ENCODE measurements around the gene TUBB4A. TPM values are rescaled to one million over a fixed set of nuclear protein-coding genes. Genes with fewer than 3 reads are reported as not detected.
A peak's percentile ranks its signal among the peaks of the same experiment; 100 is the strongest.

Gene TUBB4A
- total RNA-seq, 1 experiment from 2014 or later = 4.4 TPM

DNA sequence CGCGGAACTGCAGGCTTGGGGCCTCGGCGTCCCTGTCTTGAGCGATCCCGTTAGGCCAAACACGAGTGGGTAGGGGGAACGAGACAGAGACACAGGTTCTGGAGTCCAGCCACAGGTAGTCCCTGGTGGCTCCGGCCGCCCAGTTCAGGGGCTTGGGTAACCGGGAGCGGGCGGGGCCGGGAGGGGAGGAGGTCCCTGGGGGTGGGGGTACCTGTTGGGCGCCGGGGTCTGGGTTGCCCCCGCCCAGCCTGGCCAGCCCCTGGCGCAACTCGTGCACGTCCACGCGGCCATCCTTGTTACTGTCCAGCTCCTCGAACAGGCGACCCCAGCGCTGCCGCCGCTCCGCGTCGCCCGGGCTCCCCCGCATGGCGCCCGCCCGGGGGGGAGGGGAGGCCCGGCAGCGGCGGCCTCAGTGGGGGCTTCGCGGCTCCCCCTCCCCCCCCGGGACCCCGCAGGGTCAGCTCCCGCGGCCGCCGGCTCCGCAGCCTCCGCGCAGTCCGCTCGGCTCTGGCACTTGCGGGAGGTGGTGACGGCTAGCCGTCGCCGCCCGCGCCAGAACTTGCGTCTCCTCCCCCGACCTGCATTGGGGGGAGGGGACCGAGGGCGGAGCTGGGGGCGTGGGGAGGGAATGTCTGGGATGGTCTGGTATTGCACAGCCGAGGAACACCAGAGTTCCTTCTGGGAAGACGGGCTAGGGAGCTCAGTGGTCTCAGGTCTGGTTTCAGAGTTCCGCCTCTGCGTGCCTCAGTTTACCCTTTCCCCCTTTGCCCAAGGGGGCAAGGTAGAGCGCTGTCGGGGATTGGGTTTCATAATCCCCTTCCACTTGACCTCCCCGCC lies 42.6 kb downstream of the TUBB4A start, which contains the start of gene SLC25A23:
TSS of gene SLC25A23 (minus strand) at position 531 of the 837 bp plus-strand sequence. CDS start at position 367, 164 bp downstream.
- H3K27ac ChIP-seq (ENCODE audit: low read length) = 0 out of 2 replicates have a peak within 1 kb of the TSS, but pooled peaks have one; percentile 23
- intact Hi-C loops (cut with micrococcal nuclease; ENCODE audit: unreplicated experiment) (no loop called here), in situ Hi-C loops (cut with HindIII; ENCODE audit: low pct_unique_long_range_greater_than_20kb, low sequenced_read_pairs) (no loop called here)
- ATAC-seq (peak; percentile 88), DNase-seq (ENCODE audit: low read depth, low spot score) (peak; percentile 17)
- TF ChIP-seq TCF7L2 (IDR thresholded peaks at IDR 0.05; ENCODE audit: low read depth, low read length) = no peak
- TF ChIP-seq POLR2AphosphoS5 (IDR thresholded peaks at IDR 0.05; ENCODE audit: low read depth, low read length) = no peak
- TF ChIP-seq, protein P1, sequence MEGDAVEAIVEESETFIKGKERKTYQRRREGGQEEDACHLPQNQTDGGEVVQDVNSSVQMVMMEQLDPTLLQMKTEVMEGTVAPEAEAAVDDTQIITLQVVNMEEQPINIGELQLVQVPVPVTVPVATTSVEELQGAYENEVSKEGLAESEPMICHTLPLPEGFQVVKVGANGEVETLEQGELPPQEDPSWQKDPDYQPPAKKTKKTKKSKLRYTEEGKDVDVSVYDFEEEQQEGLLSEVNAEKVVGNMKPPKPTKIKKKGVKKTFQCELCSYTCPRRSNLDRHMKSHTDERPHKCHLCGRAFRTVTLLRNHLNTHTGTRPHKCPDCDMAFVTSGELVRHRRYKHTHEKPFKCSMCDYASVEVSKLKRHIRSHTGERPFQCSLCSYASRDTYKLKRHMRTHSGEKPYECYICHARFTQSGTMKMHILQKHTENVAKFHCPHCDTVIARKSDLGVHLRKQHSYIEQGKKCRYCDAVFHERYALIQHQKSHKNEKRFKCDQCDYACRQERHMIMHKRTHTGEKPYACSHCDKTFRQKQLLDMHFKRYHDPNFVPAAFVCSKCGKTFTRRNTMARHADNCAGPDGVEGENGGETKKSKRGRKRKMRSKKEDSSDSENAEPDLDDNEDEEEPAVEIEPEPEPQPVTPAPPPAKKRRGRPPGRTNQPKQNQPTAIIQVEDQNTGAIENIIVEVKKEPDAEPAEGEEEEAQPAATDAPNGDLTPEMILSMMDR (IDR thresholded peaks at IDR 0.05) = no peak
- no peak for TF ChIP-seq SIN3A (IDR thresholded peaks at IDR 0.05; ENCODE audit: borderline replicate concordance, insufficient read depth, low read depth, low read length)
- TF ChIP-seq, protein P2, sequence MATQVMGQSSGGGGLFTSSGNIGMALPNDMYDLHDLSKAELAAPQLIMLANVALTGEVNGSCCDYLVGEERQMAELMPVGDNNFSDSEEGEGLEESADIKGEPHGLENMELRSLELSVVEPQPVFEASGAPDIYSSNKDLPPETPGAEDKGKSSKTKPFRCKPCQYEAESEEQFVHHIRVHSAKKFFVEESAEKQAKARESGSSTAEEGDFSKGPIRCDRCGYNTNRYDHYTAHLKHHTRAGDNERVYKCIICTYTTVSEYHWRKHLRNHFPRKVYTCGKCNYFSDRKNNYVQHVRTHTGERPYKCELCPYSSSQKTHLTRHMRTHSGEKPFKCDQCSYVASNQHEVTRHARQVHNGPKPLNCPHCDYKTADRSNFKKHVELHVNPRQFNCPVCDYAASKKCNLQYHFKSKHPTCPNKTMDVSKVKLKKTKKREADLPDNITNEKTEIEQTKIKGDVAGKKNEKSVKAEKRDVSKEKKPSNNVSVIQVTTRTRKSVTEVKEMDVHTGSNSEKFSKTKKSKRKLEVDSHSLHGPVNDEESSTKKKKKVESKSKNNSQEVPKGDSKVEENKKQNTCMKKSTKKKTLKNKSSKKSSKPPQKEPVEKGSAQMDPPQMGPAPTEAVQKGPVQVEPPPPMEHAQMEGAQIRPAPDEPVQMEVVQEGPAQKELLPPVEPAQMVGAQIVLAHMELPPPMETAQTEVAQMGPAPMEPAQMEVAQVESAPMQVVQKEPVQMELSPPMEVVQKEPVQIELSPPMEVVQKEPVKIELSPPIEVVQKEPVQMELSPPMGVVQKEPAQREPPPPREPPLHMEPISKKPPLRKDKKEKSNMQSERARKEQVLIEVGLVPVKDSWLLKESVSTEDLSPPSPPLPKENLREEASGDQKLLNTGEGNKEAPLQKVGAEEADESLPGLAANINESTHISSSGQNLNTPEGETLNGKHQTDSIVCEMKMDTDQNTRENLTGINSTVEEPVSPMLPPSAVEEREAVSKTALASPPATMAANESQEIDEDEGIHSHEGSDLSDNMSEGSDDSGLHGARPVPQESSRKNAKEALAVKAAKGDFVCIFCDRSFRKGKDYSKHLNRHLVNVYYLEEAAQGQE (IDR thresholded peaks at IDR 0.05; ENCODE audit: insufficient read depth in 1 of 2, low read depth in 2 of 2, low read length in 1 of 2) = no peak
- peaks cover 3% of the 10 kb centered on the region for H3K4me1 ChIP-seq (ENCODE audit: control insufficient read depth, insufficient read depth, low read length)
- CTCF ChIA-PET = interaction anchor here (0.9 kb wide), 1 partner anchor 42 kb away, joined by 3 read pairs; no protein-coding TSS in a partner anchor
- H3K4me3 ChIP-seq (ENCODE audit: low read depth in 2 of 2, low read length in 2 of 2) = peak within 1 kb of the TSS; percentile 63 to 81
- no peaks in the 10 kb centered on the region for H3K9me3 ChIP-seq (ENCODE audit: control insufficient read depth, insufficient read depth, low read depth, low read length)
- no peaks in the 10 kb centered on the region for H3K27me3 ChIP-seq (ENCODE audit: control insufficient read depth, insufficient read depth, low read length)
- POLR2A ChIA-PET = no interaction called here
- BruUV-seq (replicated peaks) = no TSS peak
- peaks cover 4% of the 10 kb centered on the region; the same call in 1 of the 2 replicates for H3K36me3 ChIP-seq (ENCODE audit: control insufficient read depth, insufficient read depth, low read length)

DNA sequence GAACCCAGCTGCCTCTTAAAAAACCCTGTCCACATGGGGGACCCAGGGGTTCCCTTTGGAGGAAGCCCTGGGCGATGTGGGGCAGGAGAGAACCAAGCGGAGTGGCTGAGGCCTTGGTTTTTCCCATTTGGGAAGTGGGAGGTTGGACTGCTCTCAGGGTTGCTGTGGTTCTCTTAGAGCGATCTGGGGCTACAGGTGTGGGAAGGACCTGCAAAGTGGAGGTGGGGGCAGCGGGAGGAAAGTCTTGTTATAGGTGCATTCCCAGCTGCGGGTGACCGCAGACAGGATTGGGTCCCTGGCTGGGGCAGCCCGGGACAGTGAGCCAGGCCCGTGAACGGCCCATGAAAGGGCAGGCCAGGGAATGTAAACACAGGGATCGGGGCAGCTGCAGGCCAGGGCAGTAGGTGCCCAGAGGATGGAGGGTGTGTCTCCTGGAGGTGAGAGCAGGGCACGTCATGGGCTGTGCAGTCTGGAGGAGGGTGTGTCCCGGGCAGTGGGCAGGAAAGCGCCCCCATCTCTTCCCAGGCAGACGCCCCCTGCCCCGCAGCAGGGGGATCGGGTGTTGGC lies 43.3 kb downstream of the TUBB4A start:
- no peaks in the 10 kb centered on the region for H3K27me3 ChIP-seq (ENCODE audit: control insufficient read depth, insufficient read depth, low read length)
- H3K4me1 ChIP-seq (ENCODE audit: control insufficient read depth, insufficient read depth, low read length) = peaks cover 2% of the 10 kb centered on the region; the same call in 1 of the 2 replicates
- ChIA-PET POLR2A (no interaction called here), CTCF (no interaction called here)
- DNase-seq (ENCODE audit: low read depth, low spot score) = no peak
- TF ChIP-seq SIN3A (IDR thresholded peaks at IDR 0.05; ENCODE audit: borderline replicate concordance, insufficient read depth, low read depth, low read length) (no peak), TCF7L2 (IDR thresholded peaks at IDR 0.05; ENCODE audit: low read depth, low read length) (no peak), POLR2AphosphoS5 (IDR thresholded peaks at IDR 0.05; ENCODE audit: low read depth, low read length) (no peak)
- TF ChIP-seq, protein P2 (IDR thresholded peaks at IDR 0.05; ENCODE audit: insufficient read depth in 1 of 2, low read depth in 2 of 2, low read length in 1 of 2) = no peak
- TF ChIP-seq, protein P1 (IDR thresholded peaks at IDR 0.05) = no peak
- no peak for ATAC-seq
- no peaks in the 10 kb centered on the region for H3K9me3 ChIP-seq (ENCODE audit: control insufficient read depth, insufficient read depth, low read depth, low read length)
- intact Hi-C loops (cut with micrococcal nuclease; ENCODE audit: unreplicated experiment) (no loop called here), in situ Hi-C loops (cut with HindIII; ENCODE audit: low pct_unique_long_range_greater_than_20kb, low sequenced_read_pairs) (no loop called here)
- H3K36me3 ChIP-seq (ENCODE audit: control insufficient read depth, insufficient read depth, low read length) = peaks cover 4% of the 10 kb centered on the region; the same call in 1 of the 2 replicates
- BruUV-seq (replicated peaks) = no TSS peak
- peak overlapping the region; percentile 63 to 81 for H3K4me3 ChIP-seq (ENCODE audit: low read depth in 2 of 2, low read length in 2 of 2)
- no peak overlapping the region for H3K27ac ChIP-seq (ENCODE audit: low read length)
